HL-60/S4 (cell line): ENCODE data around the gene FSTL5.

Source experiments
- in situ Hi-C: fragments of 300-500 bp; cut with MboI; formaldehyde crosslinking; loops from 2 replicates; pipeline ENCODE4 v1.14.3; 2022; ENCODE audit warnings: low sequenced_read_pairs

The FSTL5 gene

GRCh38 chr4:161466316-161466715 is 697.5 kb downstream of the FSTL5 start:
- in situ Hi-C loops, result no loop called here

- in situ Hi-C loops, result no loop called here
Measured at GRCh38 chr4:161463436-161463835, 700.4 kb downstream of the FSTL5 start.

- in situ Hi-C loops, result no loop called here
Measured at GRCh38 chr4:161457906-161458305, 705.9 kb downstream of the FSTL5 start.

- in situ Hi-C loops, result no loop called here
Measured at GRCh38 chr4:161457311-161457710, 706.5 kb downstream of the FSTL5 start.

GRCh38 chr4:161454860-161455259 is 708.9 kb downstream of the FSTL5 start:
- in situ Hi-C loops, result no loop called here

- in situ Hi-C loops, result no loop called here
Measured at GRCh38 chr4:161448550-161449180, 715.1 kb downstream of the FSTL5 start.

- in situ Hi-C loops, result no loop called here
Measured at GRCh38 chr4:161444626-161445025, 719.2 kb downstream of the FSTL5 start.

- in situ Hi-C loops, result no loop called here
Measured at GRCh38 chr4:161442921-161443320, 720.9 kb downstream of the FSTL5 start.

- in situ Hi-C loops, result no loop called here
Measured at GRCh38 chr4:161438096-161438495, 725.7 kb downstream of the FSTL5 start.

- in situ Hi-C loops, result no loop called here
Measured at GRCh38 chr4:161428180-161428965, 735.4 kb downstream of the FSTL5 start.

- in situ Hi-C loops, result no loop called here
Measured at GRCh38 chr4:161419822-161420221, 744.0 kb downstream of the FSTL5 start.

- in situ Hi-C loops, result no loop called here
Measured at GRCh38 chr4:161411901-161412300, 751.9 kb downstream of the FSTL5 start.

- in situ Hi-C loops, result no loop called here
Measured at GRCh38 chr4:161404346-161405110, 759.3 kb downstream of the FSTL5 start.

GRCh38 chr4:161403781-161404180 is 760.0 kb downstream of the FSTL5 start:
- in situ Hi-C loops, result no loop called here

GRCh38 chr4:161393602-161394001 is 770.2 kb downstream of the FSTL5 start:
- in situ Hi-C loops, result no loop called here

GRCh38 chr4:161382655-161383054 is 781.1 kb downstream of the FSTL5 start:
- in situ Hi-C loops, result no loop called here

GRCh38 chr4:161376275-161376674 is 787.5 kb downstream of the FSTL5 start:
- in situ Hi-C loops, result no loop called here

- in situ Hi-C loops, result no loop called here
Measured at GRCh38 chr4:161364681-161365080, 799.1 kb downstream of the FSTL5 start.

GRCh38 chr4:161360982-161361381 is 802.8 kb downstream of the FSTL5 start:
- in situ Hi-C loops, result no loop called here

- in situ Hi-C loops, result no loop called here
Measured at GRCh38 chr4:161359491-161359890, 804.3 kb downstream of the FSTL5 start.

GRCh38 chr4:161356351-161356750 is 807.4 kb downstream of the FSTL5 start:
- in situ Hi-C loops, result no loop called here

- in situ Hi-C loops, result no loop called here
Measured at GRCh38 chr4:161350946-161351345, 812.9 kb downstream of the FSTL5 start.
